Activated CD8-positive, alpha-beta memory T cell treated with anti-CD3 and anti-CD28 coated beads, Interleukin-2, amount 50 U/mL, for 4 hours (primary cell): ENCODE results near the gene TBXAS1.
"Not testable (repeated sequence)": the region's sequence is repeated elsewhere in the genome, so short reads cannot be mapped to it uniquely, and the experiment has no call there.

ENCODE experiments used
- DNase-seq: peaks from one replicate; pipeline ENCODE4 v3.0.0-alpha.2; 2020

The TBXAS1 gene

DNA sequence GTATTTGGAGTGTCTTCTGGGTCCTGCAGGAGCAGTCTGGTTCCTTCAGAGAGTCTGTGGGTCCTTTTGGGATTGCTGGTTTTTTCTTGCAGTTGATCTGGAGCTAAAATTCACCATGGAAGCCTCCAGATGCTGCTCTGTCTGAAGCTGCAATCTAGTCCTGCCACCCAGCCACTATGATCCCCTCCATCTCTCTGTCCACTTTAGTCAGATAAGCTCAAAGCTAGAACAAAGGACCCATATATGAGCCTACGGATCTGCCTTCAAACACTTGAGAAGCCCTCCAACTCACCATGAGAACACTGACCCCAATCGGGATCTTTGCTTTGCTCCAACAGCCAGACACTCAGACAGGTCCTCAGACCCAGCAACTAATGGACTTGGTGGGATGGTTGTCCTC, 618 bp upstream of the TBXAS1 start:
- no peak for DNase-seq

- no peak for DNase-seq
These were observed 682 bp downstream of the TBXAS1 start for GRCh38 chr7:139829775-139830117.

DNA sequence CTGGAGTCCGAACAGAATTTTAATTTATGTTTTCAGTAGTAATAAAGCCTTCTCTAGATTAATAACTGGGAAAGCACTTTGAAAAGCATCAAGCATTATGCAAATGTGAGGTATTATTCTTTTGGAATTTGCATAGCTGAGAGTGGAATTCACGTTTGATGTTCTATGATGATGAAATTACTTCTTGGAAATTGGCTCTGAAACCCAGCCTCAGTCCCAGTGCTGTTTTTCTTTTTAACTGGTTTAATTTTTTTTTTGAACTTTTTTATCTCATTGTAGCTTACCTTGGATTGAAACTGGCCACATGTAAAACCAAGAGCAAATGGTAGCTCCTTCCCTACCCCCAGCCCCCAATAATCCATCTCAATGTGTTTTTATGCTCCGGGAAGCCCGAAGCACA, 1.2 kb downstream of the TBXAS1 start:
- DNase-seq: no peak

DNA sequence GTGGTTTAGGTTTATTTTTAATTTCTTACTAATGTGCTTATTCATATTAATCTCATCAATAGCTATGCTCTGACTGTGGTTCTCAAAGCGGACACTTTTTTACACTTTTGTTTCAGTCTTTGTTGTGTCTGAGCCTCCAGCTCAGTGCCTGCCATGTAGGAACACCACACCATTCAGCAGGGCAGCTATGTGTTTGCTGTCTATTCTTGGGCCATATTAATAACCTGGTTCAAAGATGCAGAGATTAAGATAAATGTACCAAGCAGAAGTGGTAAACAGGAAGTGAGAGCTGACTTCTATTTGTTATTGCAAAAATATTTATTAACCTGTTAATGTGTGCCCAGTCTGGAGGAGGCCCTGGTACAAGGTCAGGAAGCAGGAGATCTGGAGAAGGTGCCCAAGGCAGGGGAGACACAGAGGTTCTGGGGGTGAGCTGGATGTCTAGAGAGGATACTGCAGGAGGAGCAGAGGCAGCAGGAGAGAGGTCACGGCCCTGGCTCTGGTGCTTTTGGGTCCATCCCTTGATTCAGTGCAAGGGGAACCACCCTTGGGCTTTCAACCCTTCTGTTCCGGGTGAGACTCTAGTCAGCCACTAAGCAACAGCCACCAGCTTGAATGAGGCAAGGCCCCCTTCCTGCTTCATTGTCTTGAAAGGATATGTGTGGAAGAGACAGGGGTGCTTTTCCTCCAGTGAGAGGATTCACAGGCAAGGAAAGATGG, 1.9 kb downstream of the TBXAS1 start:
- DNase-seq: no peak

GRCh38 chr7:139835848-139836247, 6.8 kb downstream of the TBXAS1 start:
- DNase-seq: not testable (repeated sequence)

DNA sequence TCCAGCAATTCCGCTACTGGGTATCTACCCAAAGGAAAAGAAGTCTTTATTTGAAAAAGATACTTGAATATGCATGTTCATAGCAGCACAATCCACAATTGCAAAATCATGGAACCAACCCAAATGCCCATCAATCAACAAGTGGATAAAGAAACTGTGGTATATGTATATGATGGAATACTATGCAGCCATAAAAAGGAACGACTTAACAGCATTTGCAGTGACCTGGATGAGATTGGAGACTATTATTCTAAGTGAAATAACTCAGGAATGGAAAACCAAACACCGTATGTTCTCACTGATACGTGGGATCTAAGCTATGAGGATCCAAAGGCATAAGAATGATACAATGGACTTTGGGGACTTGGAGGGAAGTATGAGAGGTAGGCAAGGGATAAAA, 8.2 kb downstream of the TBXAS1 start:
- not testable (repeated sequence) for DNase-seq

DNA sequence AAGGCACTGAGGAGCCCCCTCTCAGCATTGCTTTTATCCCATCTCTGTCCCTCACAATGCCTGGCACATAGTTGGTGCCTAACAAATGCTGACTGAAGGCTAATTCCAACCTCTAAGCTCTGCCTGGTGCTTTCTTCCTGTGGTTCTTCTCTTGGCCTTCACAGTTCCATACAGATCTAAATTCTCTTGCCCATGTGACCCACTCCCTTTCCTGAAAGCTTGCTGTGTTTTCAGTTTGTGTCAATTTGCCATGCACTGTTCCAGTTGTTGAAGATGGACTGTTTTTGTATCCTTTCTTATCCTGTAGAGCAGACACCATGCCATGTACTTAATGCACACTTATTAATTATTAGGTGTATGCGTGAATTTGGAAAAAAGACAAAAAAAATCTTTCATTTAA, 9.2 kb downstream of the TBXAS1 start:
- DNase-seq: no peak

DNA sequence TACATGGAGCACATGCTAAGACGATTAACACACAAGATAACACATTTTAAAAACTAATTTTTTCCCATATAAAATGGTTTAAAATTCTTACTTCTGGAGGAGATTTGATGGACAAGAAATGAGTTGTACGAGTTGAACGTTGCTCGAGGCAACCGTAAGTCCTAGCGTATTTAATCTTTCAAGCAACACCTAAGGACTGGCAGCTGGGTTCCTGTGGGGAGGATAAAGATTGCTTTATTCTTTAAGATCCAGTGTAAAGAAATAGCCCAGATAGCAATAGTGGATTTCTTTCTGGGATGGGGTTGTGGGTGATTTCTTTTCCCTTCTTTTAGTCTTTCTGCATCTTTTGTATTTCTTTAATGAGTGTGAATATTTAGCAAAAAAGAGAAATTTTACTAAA, 9.8 kb downstream of the TBXAS1 start:
- DNase-seq: no peak

GRCh38 chr7:139840776-139841175, 11.7 kb downstream of the TBXAS1 start:
- no peak for DNase-seq

GRCh38 chr7:139842401-139843210, 13.5 kb downstream of the TBXAS1 start:
- no peak for DNase-seq

DNA sequence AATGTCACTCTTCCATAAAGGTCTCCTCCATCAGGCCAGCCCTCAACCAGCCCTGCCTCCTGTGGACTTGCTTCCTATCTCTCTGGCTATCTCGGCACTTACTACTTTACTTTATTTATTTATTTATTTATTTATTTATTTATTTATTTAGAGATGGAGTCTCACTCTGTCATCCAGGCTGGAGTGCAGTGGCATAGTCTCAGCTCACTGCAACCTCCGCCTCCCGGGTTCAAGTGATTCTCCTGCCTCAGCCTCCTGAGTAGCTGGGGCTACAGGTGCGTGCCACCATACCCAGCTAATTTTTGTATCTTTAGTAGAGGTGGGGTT, 14.1 kb downstream of the TBXAS1 start:
- not testable (repeated sequence) for DNase-seq

- no peak for DNase-seq
These were observed 15.8 kb downstream of the TBXAS1 start for GRCh38 chr7:139844779-139845442.

DNA sequence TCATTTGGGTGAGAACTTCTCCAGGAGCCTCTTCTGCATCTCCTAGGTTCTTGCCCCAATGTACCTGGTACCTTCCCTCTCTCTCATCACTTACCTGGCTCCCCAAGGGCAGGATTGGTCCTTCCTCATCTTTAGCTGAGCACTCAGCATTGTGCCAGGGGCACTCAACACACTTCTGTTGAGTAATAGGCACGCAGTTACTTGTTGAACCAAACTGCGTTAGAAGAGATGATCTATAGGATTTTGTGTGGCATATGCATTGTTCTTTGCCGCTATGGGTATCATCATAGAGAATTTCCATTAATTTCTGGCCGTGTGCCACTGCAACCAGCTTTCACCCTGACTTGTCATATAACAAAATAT, 16.4 kb downstream of the TBXAS1 start:
- DNase-seq: no peak

GRCh38 chr7:139846297-139846696, 17.2 kb downstream of the TBXAS1 start:
- no peak for DNase-seq

DNA sequence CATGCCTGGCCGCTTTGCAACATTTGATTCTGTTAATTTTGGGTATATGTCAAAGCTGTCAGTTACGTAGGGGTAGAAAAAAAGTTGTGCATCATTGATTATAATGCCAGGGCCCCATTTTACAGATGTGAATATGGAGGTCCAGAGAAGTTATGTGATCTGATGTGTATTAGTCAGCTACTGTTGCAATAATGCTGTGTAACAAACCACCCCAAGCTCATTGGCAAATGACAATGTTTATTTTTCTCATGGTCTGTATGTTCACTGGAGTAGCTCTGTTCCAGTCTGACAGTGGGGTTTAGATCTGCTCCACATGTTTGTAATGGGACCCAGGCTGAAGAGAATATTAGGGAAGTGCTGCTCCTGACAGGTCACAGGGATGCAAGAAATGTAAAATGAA, 19.2 kb downstream of the TBXAS1 start:
- no peak for DNase-seq

- DNase-seq: no peak
These were observed 21.8 kb downstream of the TBXAS1 start for GRCh38 chr7:139850906-139851305.

DNA sequence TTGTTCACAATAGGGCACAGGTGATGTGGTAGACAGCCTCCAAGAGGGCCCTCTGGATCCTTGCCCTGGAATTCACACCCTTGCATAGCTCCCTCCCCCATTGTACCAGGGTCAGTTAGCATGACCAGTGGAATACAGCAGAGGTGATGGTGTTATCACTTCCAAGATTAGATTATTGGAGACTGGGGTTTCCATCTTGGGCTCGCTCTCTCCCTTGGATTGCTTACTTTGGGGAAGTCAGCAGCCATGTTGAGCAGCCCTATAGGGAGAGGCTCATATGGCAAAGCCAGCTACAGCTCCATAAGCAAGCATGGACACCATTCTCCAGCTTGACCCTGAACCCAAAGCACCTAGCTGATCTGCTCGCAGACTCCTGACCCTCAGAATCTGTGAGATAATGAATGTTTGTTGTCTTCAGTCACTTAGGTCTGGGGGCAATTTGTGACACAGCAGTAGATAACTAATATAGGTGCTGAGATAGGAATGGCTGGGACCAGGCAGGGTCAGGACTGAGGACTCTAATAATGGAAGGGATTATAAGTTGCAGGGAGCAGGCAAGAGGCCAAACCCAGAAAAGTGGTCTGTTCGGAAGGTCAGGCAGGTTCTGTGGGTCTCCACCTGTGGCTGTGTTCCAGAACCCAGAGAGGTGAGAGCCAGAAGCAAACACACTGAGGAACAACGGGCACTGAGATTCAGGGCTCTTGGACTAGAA, 22.9 kb downstream of the TBXAS1 start:
- DNase-seq: no peak

- no peak for DNase-seq
These were observed 23.4 kb downstream of the TBXAS1 start for GRCh38 chr7:139852482-139852845.

DNA sequence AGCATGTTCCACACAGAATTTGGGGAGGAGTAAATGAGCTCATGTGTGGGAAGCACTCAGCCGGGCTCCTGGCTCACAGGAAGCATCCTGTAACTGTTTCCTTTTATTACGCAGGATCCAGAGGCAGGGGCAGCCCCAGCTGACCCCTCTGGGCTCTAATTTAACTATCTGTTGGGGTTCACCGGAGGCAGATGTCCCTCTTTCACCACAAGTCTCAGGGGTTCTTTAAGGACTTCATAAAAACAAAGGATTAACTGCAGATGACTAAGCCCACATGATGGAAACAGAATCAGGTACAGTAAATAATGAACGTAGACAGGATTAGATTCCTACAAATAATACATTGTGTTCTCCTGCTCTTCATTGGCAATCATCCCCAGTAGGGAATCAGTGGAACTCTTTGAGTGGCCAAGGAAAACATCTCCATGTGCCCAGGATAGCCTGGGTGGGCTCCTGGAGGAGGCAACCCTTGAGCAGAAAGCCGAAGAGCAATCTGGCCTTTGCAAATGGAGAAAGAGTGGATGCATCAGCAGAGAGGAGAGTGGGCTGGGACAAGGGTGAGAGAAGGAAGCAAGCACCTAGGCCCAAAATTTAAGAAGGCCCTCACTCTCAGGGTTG, 24.6 kb downstream of the TBXAS1 start:
- no peak for DNase-seq

DNA sequence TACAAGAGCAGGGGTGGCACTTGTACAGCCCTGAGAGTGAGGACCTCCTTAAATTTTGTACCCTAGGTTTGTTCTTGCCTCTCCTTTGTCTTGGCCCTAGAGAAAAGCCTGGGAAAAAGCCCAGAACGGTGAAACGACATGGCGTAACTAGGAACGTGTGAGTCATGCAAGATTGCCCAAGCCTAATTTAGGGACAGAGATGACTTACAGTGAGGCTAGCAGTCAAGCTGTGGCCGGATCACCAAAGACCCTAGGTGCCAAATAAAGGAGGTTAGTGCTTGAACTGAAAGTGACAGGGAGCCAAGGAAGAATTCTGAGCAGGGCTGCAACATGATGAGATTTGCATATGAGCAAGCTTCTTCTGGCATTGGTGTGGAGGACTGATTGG, 25.1 kb downstream of the TBXAS1 start:
- no peak for DNase-seq

- no peak for DNase-seq
These were observed 25.9 kb downstream of the TBXAS1 start for GRCh38 chr7:139854803-139855497.

DNA sequence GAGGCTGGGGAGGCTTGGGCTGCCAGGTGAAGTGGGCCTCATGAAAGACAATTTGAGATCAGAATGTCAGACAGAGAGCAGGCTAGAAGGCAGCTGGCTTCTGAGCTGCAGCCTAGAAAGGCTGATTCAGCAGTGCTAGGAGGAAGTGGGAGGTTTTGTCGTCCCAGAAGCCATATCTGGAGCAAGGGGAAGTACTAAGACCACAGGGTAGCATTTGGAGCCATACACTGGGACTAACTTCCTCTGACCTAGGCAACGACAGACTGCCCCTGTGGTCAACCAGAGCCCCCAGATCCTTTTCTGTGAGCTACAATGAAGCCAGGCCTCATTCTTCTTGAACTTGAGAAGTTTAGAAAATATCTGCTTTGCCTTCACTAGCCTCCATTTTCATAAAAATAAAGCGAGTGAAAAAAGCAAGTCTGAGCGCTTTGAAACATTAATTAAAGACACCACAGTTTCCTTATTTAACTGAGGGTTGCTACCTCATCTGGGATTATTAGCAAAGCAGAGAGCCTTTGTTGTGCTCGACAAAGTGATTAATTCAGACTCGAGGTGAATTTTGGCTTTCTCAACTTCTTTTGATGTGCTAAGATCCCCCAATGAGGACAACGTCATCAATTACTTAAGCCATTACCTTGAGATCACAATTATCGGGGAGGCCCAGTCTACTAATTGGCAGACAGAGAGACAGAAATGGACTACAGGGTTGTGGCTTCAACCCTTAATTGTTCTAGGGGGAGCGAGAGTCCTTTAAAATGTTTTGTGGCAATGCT, 26.6 kb downstream of the TBXAS1 start:
- no peak for DNase-seq
